ENCODE measurements around the gene PPARG.
A peak's percentile ranks its signal among the peaks of the same experiment; 100 is the strongest.
"Not testable (repeated sequence)": the region's sequence is repeated elsewhere in the genome, so short reads cannot be mapped to it uniquely, and the experiment has no call there.

Gene PPARG

GRCh38 chr3:12465836-12466225 lies 177.0 kb downstream of the PPARG start:
- no peak for DNase-seq

GRCh38 chr3:12467746-12468145 lies 178.9 kb downstream of the PPARG start:
- DNase-seq: no peak

GRCh38 chr3:12468276-12468675 lies 179.4 kb downstream of the PPARG start:
- DNase-seq: no peak

GRCh38 chr3:12468757-12469156 lies 179.9 kb downstream of the PPARG start:
- no peak for DNase-seq

GRCh38 chr3:12469222-12469621 lies 180.4 kb downstream of the PPARG start:
- DNase-seq: not testable (repeated sequence)

- DNase-seq: no peak
Measured at GRCh38 chr3:12470111-12470510, 181.2 kb downstream of the PPARG start.

GRCh38 chr3:12470680-12471079 lies 181.8 kb downstream of the PPARG start:
- no peak for DNase-seq

- DNase-seq: peak; percentile 24
Measured at GRCh38 chr3:12471241-12471640, 182.4 kb downstream of the PPARG start.

GRCh38 chr3:12472000-12472610 lies 183.2 kb downstream of the PPARG start:
- DNase-seq: no peak

- DNase-seq: no peak
Measured at GRCh38 chr3:12472796-12473195, 183.9 kb downstream of the PPARG start.

- DNase-seq: no peak
Measured at GRCh38 chr3:12473511-12473910, 184.6 kb downstream of the PPARG start.

- DNase-seq: no peak
Measured at GRCh38 chr3:12476238-12476897, 187.5 kb downstream of the PPARG start.

- DNase-seq: no peak
Measured at GRCh38 chr3:12477256-12477655, 188.4 kb downstream of the PPARG start.

GRCh38 chr3:12478326-12478725 lies 189.5 kb downstream of the PPARG start:
- no peak for DNase-seq

GRCh38 chr3:12479198-12479597 lies 190.3 kb downstream of the PPARG start:
- DNase-seq: not testable (repeated sequence)

GRCh38 chr3:12479919-12480427 lies 191.1 kb downstream of the PPARG start:
- DNase-seq: no peak

GRCh38 chr3:12483410-12483809 lies 194.5 kb downstream of the PPARG start:
- no peak for DNase-seq

- DNase-seq: no peak
Measured at GRCh38 chr3:12483872-12484197, 195.0 kb downstream of the PPARG start.

Data from activated CD4-positive, alpha-beta T cell treated with anti-CD3 and anti-CD28 coated beads, Interleukin-2, amount 50 U/mL, for 1 hour (primary cell).